Neural progenitor cell (in vitro differentiated cells): ENCODE results near the gene OR1E2.

Experiments
- EZH2 ChIP-seq: fragments of 200-600 bp; sonication (generic); IDR thresholded peaks from 2 replicates; pipeline ENCODE4 v1.6.1; 2017; ENCODE audit warnings: antibody characterized with exemption, mild to moderate bottlenecking, moderate library complexity
- TF ChIP-seq, protein P1 (sequence below): fragments of 200-600 bp; sonication (generic); IDR thresholded peaks from 2 replicates; pipeline ENCODE4 v1.5.1; 2017; ENCODE audit warnings: antibody characterized with exemption, mild to moderate bottlenecking

DNA sequence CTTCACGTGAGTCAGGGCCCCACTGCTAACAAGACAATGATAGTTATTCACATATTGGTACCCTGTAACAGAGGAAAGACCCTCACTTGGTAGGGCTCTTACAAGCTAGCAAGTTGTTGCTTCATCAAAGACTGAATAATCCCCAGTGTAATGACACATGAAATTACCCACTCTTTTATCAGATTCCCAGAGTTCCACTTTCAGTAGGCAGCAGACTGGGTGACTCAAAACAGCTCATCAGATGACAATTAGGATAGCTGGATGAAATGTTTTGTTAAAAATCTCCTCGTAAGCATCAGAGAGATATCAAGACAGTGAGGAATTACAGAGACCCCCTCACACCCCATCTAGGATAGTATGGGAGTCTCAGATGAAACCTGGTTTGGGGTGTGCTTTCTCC is 6.8 kb upstream of the OR1E2 start:
- TF ChIP-seq, protein P1, sequence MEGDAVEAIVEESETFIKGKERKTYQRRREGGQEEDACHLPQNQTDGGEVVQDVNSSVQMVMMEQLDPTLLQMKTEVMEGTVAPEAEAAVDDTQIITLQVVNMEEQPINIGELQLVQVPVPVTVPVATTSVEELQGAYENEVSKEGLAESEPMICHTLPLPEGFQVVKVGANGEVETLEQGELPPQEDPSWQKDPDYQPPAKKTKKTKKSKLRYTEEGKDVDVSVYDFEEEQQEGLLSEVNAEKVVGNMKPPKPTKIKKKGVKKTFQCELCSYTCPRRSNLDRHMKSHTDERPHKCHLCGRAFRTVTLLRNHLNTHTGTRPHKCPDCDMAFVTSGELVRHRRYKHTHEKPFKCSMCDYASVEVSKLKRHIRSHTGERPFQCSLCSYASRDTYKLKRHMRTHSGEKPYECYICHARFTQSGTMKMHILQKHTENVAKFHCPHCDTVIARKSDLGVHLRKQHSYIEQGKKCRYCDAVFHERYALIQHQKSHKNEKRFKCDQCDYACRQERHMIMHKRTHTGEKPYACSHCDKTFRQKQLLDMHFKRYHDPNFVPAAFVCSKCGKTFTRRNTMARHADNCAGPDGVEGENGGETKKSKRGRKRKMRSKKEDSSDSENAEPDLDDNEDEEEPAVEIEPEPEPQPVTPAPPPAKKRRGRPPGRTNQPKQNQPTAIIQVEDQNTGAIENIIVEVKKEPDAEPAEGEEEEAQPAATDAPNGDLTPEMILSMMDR: no peak
- no peak for TF ChIP-seq EZH2
